ENCODE measurements around the gene KLRC2. TPM values are rescaled to one million over a fixed set of nuclear protein-coding genes. Genes with fewer than 3 reads are reported as not detected.
A peak's percentile ranks its signal among the peaks of the same experiment; 100 is the strongest.
"Not testable (repeated sequence)": the region's sequence is repeated elsewhere in the genome, so short reads cannot be mapped to it uniquely, and the experiment has no call there.

Gene KLRC2
- total RNA-seq, 1 donor from 2014 or later, result 2.0 TPM

GRCh38 chr12:10408842-10409241 lies 27.0 kb downstream of the KLRC2 start:
- DNase-seq (ENCODE audit: low spot score in 2 of 2), result no peak
- no peak for FAIRE-seq

DNA sequence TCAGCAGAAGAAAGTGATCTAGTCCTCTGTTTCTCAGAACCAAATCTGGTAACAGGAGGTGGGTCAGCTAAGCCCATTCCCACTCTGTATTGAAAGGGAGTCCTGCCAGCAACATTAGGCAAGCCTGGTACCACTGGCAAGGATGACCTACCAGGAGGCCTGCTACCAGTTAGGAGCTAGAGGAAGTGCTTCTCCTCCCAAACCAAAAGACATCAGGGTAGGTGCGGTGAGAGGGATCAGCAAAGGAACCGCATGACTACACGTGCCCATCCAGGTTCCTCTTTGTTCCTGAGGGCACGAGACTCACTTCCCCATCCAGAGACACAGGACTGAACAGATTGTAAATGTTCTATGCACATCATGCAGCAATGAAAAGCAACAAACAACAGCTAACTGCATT lies 29.1 kb downstream of the KLRC2 start:
- FAIRE-seq, result no peak
- no peak for DNase-seq (ENCODE audit: low spot score in 2 of 2)

GRCh38 chr12:10405294-10405693 lies 30.5 kb downstream of the KLRC2 start:
- DNase-seq (ENCODE audit: low spot score in 2 of 2), result no peak
- FAIRE-seq, result no peak

DNA sequence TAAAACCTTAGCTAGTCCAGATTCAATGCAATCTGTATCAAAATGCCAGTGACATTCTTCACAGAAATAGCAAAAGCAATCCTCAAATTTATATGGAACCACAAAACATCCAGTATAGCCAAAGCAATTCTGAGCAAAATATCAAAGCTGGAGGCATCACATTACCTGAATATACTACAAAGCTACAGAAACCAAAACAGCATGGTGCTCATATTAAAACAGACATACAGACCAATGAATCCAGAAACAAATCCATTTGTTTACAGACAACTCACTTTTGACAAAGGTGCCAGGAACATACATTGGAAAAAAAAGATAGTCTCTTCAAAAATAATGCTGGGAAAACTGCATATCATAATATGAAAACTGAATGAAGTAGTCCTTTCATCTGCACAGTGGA lies 31.0 kb downstream of the KLRC2 start:
- DNase-seq (ENCODE audit: low spot score in 2 of 2) (no peak), FAIRE-seq (no peak)

DNA sequence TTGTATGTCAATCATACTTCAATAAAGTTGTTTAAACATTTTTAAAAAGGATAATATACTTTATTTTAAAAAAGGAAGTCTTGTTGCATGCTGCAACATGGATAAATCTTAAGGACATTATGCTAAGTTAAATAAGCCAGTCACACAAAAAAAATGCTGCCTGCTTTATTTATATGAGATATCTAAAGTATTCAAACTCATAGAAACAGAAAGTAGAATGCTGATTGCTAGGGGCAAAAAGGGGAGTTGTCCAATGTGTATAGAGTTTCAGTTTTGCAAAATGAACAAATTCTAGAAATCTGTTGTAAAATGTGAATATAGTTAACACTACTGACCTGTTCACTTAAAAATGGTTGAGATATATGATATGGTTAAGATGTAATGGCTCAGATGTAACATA lies 35.0 kb downstream of the KLRC2 start:
- DNase-seq (ENCODE audit: low spot score in 2 of 2) (no peak), FAIRE-seq (no peak)

DNA sequence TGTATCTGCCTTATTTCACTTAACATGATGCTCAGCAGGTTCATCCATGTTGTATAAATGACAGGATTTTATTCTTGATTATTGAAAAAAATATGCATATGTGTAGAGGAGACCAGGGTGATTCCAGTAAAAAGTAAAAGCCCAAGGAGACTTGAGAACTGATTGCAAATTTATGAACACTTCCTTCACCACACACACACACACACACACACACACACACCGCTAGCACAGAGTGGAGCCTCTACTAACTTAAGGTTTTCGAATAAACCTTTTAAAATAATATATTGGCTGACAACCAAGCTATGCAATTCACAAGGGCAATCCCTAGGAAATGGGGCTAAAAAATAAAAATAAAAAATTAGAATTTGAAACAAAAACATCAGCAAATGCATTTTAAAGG lies 37.6 kb downstream of the KLRC2 start:
- FAIRE-seq, result no peak
- no peak for DNase-seq (ENCODE audit: low spot score in 2 of 2)

DNA sequence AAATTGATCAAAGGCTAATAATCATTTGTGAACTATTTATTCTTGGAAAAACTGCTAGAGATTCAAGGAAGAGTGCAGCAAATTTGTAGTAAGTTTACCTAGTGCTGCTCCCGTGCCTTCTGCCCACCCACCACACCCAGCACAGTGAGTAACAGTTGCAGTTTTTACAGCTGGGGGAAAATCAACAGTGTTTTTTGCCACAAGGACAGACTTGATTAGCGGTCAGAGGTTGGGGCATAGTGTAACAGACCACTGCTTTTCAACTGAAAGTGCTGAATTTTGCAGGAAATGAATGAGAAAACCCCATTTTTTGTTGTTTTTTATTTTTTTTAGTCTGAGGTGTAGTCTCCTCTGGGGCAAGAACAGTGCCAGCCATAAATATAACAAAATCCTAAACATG lies 38.5 kb downstream of the KLRC2 start:
- no peak for DNase-seq (ENCODE audit: low spot score in 2 of 2)
- no peak for FAIRE-seq

DNA sequence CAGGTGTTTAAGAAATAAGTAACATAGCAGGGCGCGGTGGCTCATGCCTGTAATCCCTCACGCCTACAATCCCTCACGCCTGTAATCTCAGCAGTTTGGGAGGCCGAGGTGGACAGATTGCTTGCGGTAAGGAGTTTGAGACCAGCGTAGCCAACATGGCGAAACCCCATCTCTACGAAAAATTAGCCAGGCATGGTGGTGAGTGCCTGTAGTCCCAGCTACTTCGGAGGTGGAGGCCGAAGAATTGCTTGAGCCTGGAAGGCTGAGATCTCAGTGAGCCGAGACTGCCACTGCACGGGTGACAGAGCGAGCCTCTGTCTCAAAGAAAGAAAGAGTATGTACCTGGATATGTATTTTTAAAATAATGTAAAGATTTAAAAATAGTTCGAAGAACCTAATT lies 39.6 kb downstream of the KLRC2 start:
- not testable (repeated sequence) for DNase-seq (ENCODE audit: low spot score in 2 of 2); FAIRE-seq

- DNase-seq (ENCODE audit: low spot score in 2 of 2) (no peak), FAIRE-seq (no peak)
Observed at GRCh38 chr12:10395390-10395998, 40.3 kb downstream of the KLRC2 start.

- DNase-seq (ENCODE audit: low spot score in 2 of 2); FAIRE-seq: not testable (repeated sequence)
Observed at GRCh38 chr12:10394531-10395152, 41.2 kb downstream of the KLRC2 start.

DNA sequence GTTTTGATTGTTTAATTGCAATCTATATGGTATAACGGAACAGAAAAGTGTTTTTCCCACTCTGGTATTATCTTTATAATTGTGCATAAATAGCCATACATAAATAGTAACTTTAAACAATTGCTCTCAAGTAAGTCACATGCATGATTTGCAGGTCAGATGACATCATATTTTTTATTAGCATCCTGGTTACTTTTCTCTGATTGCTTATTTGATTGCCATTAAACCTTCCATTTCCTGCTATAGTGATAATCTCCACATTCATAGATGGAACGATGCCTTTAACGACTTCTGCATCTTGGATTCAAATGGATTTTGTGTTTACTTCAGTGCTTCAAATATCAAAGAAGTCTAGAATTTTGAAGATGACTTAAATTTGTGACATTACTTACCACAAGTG lies 42.5 kb downstream of the KLRC2 start:
- FAIRE-seq, result no peak
- DNase-seq (ENCODE audit: low spot score in 2 of 2), result no peak

DNA sequence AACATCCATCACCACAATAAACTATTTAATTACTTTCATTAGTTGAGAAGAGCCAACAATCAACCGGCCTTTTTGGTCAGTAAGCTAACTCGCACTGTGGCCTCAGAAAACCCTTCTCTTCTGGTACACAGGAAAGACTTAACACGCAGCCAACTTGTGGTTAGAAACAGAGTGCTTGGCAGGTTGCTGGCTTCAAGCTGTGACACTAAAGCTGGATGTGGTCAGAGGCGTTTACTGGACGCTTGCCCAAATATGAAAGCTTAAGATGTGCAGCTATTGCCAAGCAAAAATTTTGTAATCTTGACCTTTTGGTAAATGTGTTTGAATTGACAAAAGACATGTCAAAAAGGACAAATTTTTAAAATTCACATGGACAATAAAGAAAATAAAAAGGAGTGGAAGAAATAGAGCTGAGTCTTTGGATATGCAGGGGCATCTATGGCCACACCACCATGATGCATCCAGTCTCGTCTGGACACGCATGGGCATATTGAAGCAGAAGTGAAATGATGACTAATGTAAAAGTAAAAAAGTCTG lies 43.3 kb downstream of the KLRC2 start:
- DNase-seq (ENCODE audit: low spot score in 2 of 2) (peak in 1 of 2 donors; percentile 7), FAIRE-seq (no peak)

DNA sequence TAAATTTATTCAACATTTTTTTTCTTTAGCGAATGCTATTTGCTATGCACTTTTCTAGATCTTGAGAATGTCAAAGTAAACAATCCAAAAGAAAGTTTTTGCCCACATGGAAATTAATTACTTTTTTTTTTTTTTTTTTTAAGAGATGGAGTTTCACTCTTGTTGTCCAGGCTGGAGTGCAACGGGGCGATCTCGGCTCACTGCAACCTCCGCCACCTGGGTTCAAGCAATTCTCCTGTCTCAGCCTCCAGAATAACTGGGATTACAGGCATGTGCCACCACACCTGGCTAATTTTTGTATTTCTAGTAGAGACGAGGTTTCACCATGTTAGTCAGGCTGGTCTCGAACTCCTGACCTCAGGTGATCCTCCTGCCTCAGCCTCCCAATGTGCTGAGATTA lies 44.8 kb downstream of the KLRC2 start:
- not testable (repeated sequence) for DNase-seq (ENCODE audit: low spot score in 2 of 2); FAIRE-seq

- DNase-seq (ENCODE audit: low spot score in 2 of 2) (no peak), FAIRE-seq (peak; percentile 40)
Observed at GRCh38 chr12:10389904-10390303, 45.9 kb downstream of the KLRC2 start, which contains the start of gene KLRK1. KLRK1 (minus strand) TSS chr12:10390041; CDS start chr12:10388810, 1,231 bp downstream.

DNA sequence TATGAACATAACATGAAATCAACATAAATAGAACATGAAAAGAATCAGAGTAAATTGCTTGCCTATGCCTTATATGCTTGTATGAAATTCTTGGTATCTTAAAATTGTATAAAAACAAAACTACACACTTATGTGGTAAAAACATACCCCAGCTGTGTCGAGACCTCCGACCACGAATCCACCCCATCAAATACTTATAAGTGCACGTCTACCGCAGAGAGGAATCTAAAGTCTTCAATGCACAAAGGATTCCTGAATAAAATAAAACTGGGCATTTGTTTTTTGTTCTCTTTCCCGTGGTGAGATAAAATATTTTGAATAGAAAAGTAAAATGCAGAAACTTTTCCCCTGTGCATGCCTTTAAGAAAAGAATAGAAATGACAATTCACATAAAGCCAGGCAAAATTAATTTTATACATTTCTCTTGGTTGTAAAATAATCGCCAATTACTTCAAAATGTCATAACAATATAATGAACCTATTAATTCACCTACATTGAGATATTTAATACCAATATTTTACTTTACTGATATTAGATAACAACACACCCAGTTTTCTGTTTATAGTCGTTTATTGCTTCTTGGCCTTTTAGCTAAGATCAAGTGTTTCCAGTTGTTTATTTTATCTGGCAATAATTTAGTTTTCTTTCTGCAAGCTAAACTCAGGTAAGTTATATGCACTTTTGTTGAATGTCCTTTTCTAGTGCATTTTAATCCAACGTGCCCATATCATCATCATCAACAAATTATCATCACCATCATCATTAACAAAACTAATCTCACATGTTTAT lies 47.0 kb downstream of the KLRC2 start:
- DNase-seq (ENCODE audit: low spot score in 2 of 2) (no peak), FAIRE-seq (peak; percentile 45)

DNA sequence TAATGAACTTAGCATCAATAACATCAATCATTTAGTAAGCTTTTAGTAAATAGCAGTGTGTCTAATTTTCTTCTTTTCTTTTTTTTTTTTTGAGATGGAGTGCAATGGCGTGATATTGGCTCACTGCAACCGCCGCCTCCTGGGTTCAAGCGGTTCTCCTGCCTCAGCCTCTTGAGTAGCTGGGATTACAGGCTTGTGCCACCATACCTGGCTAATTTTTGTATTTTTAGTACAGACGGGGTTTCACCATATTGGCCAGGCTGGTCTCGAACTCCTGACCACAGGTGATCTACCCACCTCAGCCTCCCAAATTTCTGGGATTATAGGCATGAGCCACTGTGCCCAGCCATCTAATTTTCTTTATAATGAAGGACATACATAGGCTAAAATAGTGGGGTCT lies 48.3 kb downstream of the KLRC2 start:
- FAIRE-seq; DNase-seq (ENCODE audit: low spot score in 2 of 2): not testable (repeated sequence)

- FAIRE-seq (no peak), DNase-seq (ENCODE audit: low spot score in 2 of 2) (no peak)
Observed at GRCh38 chr12:10386857-10387256, 49.0 kb downstream of the KLRC2 start.

- FAIRE-seq, result no peak
- no peak for DNase-seq (ENCODE audit: low spot score in 2 of 2)
Observed at GRCh38 chr12:10385166-10385613, 50.6 kb downstream of the KLRC2 start.

DNA sequence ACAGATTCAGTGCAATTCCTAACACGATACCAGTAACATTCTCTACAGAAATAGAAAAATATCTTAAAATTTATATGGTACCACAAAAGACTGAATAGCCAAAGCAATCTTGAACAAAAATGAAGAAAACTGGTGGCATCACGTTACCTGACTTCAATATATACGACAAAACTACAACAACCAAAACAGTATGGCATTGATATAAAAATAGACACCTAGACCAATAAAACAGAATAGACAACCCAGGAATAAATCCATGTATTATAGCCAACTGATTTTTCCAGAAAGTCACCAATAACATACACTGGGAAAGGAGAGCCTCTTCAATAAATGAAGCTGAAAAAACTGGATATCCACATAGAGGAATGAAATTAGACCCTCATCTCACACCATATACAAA lies 51.6 kb downstream of the KLRC2 start:
- DNase-seq (ENCODE audit: low spot score in 2 of 2), result no peak

DNA sequence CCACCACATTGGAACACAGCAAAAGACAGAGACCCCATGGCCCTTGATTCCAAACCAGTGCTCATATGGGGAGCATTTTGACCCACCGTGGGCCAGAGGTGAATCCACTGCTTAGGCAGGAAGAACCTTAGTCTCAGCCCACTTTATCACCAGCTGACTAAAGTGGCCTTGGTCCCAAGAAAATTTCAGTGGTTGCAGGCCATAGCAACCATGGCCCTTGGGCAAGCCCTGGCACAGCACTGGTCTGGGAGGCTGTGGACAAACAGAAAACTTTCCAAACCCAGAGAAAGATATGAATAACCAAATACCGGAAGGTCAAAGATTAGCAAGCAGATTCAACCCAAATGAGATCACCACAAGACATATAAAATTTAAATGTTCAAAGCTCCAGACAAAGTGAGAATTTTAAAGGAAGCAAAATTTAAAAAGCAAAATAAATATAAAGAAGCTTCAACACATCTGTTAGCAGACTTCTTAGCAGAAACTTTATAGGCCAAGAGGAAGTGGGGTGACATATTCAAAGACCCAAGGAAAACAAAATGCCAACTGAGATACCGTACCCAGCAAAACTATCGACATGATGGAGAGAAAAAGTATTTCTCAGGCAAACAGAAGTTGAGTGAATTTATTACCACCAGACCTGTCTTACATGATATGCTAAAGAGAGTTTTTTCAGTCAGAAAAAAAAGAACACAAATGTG lies 53.7 kb downstream of the KLRC2 start:
- FAIRE-seq, result no peak
- DNase-seq (ENCODE audit: low spot score in 2 of 2), result no peak

More for the DNA sequence above, 51.6 kb downstream of the KLRC2 start:
- FAIRE-seq, result no peak

Data from frontal cortex (tissue), 4 donors.